Activated CD4-positive, alpha-beta T cell treated with anti-CD3 and anti-CD28 coated beads, Interleukin-2, amount 50 U/mL, for 1 hour (primary cell): ENCODE data around the gene GCNA.
"Not testable (repeated sequence)": the region's sequence is repeated elsewhere in the genome, so short reads cannot be mapped to it uniquely, and the experiment has no call there.

ENCODE experiments used
- DNase-seq: peaks from one replicate; pipeline ENCODE4 v3.0.0-alpha.2; 2020

Gene GCNA

DNA sequence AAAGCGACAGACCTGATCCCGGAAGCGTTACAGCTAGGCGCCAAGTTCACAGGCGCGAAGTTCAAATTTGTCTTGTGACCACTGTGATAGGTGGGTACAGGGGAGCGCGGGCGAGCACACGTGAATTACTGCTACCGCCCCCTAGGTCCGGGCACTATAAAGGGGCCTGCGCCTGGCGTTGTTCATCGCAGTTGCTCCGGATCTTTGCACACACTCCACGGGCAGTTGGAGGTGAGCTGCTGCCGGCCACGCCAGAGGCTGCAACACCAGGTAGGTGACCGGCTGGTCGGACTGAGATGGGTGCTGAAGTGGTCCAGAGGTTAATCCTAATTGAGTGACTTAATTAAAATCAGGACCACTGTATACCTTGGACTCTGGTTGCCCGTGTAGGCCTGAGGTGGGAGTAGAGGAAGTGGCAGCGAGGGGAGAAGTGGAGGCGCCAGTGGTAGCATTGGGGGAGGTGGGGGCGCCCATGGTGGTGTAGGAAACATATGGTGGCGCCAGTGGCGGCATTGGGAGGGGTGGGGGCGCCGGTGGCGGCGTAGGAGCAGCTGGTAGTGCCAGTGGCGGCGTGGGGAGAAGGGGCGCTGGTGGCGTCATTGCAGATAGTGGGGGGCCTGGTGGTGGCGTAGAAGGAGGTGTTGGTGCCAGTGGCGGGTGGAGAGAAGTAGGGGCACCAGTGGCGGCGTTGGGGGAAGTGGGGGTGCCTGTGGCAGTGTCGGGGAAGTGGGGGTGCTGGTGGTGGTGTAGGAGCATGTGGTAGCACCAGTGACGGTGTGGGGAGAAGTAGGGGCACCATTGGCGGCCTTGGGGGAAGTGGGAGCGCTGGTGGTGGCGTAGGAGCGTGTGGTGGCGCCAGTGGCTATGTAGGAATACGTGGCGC, at the start of gene GCNA:
TSS of gene GCNA (plus strand) at position 185 of the 883 bp plus-strand sequence. CDS start 2,385 bp downstream, outside the sequence.
- no peak for DNase-seq

DNA sequence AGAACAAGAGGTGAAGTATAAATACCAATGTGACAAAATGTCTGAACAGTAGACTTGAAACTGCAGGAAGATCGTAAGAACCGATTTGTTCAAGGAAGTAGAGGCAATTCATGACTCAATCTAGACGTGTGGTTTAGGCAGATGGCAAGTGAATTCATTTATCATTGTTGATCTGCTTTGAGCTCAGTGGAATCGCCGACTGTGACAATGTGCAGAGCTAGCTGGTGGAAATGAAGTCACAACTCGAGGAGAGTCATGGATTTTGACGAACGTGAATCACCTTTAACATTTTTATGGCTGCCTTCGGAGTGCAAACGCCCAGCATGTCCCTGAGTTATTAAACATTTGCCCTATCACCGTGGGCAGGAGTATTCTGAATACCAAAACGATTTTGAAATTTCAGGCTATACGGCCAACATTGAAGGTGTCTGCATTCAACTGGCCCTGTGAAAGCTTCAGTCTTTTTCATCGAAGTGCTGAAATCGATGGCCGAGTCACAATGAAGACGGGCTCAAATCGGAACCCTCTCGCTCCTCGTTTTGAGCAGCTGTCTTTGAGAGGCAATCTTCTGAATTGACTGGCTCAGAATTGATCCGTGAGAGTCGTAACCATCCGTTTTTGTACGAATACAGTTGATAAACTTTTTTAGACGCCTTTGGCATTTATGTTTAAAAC, 46.0 kb upstream of the GCNA start:
- peak; percentile 59 for DNase-seq

GRCh38 chrX:71532753-71533425, 45.3 kb upstream of the GCNA start, which contains the start of gene OGT:
Gene OGT (plus strand): TSS chrX:71533104. CDS start chrX:71533300, 196 bp downstream.
- DNase-seq = peak; percentile 91

DNA sequence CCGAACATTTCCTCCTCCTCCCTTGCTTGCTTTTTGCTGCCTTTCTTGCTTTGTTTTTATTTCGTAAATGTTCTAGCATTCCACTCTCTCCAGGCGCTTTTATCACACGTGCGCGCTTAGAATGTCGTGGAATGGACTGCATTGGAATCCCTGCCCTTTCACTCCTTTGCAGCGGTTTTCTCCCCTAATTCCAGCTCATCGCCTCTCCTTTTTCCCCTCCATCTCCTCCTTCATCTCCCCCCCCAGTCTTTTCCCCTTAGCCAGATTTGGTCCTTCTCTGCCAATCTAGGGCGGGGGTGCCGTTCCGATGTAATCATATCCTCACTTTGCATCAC, 44.8 kb upstream of the GCNA start:
- no peak for DNase-seq

- DNase-seq = peak; percentile 50
Measured at GRCh38 chrX:71533851-71534561, 44.2 kb upstream of the GCNA start.

DNA sequence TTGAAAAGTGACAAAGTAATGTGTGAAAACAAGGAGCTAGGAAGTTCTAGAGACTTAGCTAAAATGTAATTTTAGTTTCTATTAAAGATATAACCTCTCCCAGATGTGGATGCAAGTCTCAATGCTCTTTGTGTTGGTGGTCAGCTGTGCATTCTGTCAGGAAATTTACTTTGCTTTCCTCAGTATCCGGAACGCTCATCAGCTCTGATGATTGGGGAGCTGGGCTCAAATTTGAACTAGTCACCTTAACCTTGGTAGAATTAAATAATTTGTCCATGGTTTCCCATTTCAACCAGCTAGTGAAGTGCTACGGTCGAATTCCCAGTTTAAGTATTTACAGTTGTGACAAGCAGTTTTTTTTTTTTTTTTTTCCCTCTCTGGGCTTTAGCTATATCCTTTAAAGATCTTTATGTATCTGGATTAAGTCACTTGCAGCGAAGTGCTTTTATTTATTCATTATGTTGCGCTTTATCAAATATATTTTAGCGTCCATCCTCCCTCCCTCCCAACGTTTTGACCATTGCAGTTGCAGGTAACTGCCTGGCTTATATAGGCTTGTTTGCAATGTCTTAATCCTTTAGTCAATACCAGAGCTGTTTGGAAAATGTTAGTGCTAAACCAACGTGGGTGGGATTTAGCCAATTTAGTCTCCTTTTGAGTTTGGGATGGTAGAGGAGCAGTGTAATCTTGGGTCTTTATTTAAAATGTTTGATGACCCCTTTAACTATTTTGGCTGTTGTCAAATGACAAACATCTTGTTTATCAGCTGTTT, 43.3 kb upstream of the GCNA start:
- no peak for DNase-seq

DNA sequence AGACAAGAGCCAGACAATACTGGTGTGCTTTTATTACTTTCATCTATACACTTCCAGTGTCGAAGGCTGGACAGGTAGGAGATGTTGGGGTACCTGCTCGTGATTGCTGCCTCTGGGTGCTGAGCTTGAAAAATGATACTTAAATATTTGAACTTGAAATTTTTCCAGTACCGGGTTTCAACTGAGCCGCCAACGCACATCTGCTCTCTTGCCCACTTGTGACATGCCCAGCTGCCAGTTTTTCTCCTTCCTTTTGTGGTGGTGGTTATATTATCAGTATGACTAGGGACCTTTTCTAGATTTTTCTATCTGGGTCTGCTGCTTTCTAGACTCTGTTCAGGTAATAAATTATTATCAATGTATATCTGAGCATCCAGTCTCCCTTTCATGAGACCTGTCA, 42.0 kb upstream of the GCNA start:
- DNase-seq = no peak

DNA sequence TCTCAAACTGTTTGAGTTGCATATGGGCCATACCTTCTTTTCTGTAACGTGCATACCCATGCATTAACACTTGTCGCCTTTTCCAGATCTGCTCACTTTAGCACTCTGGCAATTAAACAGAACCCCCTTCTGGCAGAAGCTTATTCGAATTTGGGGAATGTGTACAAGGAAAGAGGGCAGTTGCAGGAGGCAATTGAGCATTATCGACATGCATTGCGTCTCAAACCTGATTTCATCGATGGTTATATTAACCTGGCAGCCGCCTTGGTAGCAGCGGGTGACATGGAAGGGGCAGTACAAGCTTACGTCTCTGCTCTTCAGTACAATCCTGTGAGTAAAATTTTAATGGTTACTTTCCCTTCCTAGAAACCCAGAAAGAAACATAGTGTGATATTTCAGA, 40.5 kb upstream of the GCNA start:
- no peak for DNase-seq

DNA sequence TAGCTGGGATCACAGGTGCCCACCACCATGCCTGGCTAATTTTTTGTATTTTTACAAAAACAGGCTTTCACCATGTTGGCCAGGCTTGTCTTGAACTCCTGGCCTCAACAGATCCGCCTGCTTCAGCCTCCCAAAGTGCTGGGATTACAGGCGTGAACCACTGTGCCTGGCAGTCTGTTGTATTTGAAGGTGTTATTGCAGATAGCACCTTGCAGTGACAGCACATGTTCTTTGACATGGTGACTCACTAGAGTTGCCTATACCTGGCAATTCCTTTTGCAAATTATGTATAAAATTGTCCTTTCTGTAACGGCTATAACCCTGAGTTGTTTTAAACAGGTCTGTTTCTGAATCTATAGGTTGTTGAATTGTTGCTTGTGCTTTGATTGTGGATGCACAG, 37.4 kb upstream of the GCNA start:
- no peak for DNase-seq

DNA sequence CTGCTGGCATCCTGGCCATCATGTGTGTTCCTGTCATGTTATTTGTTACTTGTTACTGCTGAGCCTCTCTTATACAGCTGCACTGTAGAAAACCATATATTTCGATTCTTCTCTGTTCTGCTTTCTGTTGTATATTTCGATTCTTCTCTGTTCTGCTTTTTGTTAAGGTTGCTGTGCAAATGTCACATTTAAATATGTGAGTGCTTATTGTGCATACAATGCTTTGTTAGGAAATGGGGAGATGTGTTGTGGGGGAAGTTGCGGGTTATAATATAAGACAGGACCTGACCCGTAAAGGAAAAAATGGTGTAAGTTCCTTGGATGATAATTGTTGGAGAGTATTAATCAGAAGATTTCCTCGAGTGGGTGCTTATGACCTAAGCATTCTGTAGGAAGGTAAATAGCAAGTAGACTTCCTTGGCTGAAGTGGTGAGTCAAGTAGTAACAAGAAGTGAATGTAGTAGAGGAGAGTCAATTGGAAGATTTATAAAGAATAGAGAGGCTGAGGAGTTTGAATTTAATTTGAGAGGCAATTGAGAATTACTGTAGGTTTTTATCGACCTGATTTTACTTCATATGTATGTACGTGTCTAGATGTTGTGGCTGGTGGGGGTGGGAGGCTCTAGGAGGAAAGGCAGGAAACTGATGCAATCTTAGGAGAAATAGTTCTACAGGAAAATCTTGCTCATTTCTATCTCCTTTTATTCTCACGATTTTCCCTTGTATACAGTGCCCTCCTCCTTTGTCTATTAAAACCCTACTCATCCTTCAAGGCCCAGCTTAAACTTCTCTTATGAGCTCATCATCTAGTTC, 36.8 kb upstream of the GCNA start:
- DNase-seq = no peak

DNA sequence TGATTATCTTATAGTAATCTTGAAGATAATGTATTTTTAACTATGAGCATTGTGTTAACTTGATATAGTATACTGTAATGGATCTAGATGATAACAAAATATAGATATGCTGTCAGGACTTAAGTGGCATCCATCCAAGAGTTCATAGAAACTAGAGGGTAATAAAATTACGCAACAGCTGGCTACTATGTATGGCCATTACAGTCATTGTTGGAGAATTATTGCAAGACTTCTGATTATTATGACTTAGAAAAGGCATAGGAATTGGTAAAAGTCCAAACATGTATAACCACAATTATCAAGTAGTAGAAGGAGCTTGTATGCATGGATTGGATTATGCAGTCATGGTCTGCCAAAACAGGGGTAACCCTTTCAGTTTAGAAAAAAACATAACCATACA, 35.8 kb upstream of the GCNA start:
- DNase-seq = no peak

DNA sequence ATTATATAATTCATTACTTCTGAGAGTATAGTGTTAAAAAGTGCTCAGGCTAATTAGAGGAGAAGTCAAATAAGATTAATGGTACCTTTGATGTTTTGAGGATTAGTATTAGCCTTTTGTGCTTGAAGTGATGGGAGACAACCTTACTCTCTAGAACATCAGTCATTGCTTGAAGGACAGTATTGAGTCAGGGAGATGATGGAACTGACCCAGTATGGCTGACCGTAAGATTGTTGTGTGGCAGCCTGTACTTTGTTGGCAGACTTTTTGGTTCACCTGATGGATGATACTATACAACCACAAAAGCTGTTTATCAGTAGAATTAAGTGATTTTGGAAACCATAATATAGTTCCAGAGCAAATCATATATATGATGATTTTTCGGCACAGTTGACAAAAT, 35.4 kb upstream of the GCNA start:
- DNase-seq = no peak

GRCh38 chrX:71543316-71543715, 34.9 kb upstream of the GCNA start:
- no peak for DNase-seq

DNA sequence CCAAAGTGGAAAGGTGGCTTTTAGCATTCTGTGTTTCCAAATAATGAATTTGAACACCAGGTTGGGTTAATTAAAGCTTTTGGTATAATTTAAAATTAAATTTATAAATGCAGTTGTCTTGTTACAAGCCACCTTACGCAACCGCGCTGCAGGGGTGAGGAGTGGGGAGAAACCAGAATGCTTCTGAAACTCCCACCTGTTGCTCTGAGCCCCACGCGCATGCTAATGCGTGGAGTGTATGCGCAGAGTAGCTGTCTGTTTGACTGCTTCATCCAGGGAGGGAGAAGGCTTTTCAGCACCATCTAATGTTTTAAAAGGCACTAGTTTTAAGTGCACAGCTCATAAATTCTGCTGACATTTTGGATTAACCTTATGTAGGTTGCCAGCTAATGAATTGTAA, 32.9 kb upstream of the GCNA start:
- no peak for DNase-seq

- no peak for DNase-seq
Measured at GRCh38 chrX:71546879-71547278, 31.4 kb upstream of the GCNA start.

- DNase-seq = no peak
Measured at GRCh38 chrX:71547339-71547738, 30.9 kb upstream of the GCNA start.

- DNase-seq = no peak
Measured at GRCh38 chrX:71549986-71550385, 28.3 kb upstream of the GCNA start.

DNA sequence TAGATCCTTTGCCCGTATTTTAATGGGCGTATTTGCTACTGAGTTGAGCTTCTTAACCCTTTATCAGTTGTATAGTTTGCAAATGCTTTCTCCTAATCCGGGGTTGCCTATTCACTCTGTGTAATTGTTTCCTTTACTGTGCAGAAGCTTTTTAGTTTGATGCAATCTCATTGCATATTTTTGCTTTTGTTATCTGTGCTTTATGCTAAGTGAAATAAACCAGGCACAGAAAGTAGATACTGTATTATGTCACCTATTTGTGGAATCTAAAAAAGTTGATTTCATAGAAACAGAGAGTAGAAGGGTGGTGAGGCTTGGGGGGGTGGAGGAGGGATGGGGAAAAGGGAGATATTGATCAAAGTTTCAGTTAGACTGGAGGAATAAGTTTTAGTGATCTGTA, 27.7 kb upstream of the GCNA start:
- no peak for DNase-seq

- no peak for DNase-seq
Measured at GRCh38 chrX:71556036-71556435, 22.2 kb upstream of the GCNA start.

DNA sequence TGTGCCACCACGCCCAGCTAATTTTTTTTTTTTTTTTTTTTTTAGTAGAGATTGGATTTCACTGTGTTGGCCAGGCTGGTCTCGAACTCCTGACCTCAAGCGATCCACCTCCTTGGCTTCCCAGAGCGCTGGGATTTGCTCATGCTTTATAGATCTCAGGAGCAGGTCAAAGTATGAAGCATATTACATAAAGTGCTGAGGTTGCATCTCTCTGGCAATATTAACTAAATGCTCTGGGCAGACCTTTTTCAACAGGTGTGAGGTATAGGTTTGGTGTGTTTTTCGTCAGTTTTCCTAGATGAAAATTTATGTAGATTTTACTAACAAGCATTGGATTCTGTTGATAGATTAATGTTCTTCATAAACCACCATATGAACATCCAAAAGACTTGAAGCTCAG, 19.3 kb upstream of the GCNA start:
- DNase-seq = no peak

- not testable (repeated sequence) for DNase-seq
Measured at GRCh38 chrX:71559773-71560172, 18.5 kb upstream of the GCNA start.
